CD14-positive monocyte (primary cell): ENCODE data around the gene AK1. TPM values are rescaled to one million over a fixed set of nuclear protein-coding genes. Genes with fewer than 3 reads are reported as not detected.

Experiments
- DNase-seq, 3 donors: peaks; one replicate each; pipeline ENCODE4 v3.0.0-alpha.2; 2011 to 2022
- H2AFZ ChIP-seq: 2 replicates; pipeline ENCODE4 v1.6.0; 2012; ENCODE audit warnings: mild to moderate bottlenecking, low read depth, low read length, inconsistent platforms; ENCODE audit not compliant: insufficient read depth, poor library complexity, severe bottlenecking
- H3K27ac ChIP-seq, 2 donors: 1 replicate in 1 of 2; 2 replicates in 1 of 2; pipeline ENCODE4 v1.5.1; 2012 to 2013; ENCODE audit warnings: low read length in 2 of 2, control low read depth in 1 of 2, inconsistent platforms in 1 of 2, low read depth in 1 of 2, mild to moderate bottlenecking in 1 of 2
- H3K27me3 ChIP-seq, 2 donors: one replicate each; pipeline versions ENCODE4 v1.6.0 to v1.6.1; 2011 to 2013; ENCODE audit warnings: low read length in 2 of 2; ENCODE audit not compliant: control insufficient read depth in 2 of 2, insufficient read depth in 2 of 2
- H3K36me3 ChIP-seq, 2 donors: replicated peaks in 1 of 2; 1 replicate in 1 of 2; 2 replicates in 1 of 2; pipeline versions ENCODE4 v1.5.1 to v1.6.1; 2012 to 2013; ENCODE audit warnings: low read length in 2 of 2, control low read depth in 1 of 2, inconsistent platforms in 1 of 2, mild to moderate bottlenecking in 1 of 2; ENCODE audit not compliant: insufficient read depth in 2 of 2, control insufficient read depth in 1 of 2
- H3K4me1 ChIP-seq, 2 donors: 1 replicate in 1 of 2; 2 replicates in 1 of 2; pipeline versions ENCODE4 v1.5.1 to v1.6.1; 2012 to 2013; ENCODE audit warnings: low read length in 2 of 2, control low read depth in 1 of 2, inconsistent platforms in 1 of 2, mild to moderate bottlenecking in 1 of 2, moderate library complexity in 1 of 2; ENCODE audit not compliant: insufficient read depth in 2 of 2, control insufficient read depth in 1 of 2
- H3K4me2 ChIP-seq: replicated peaks from 2 replicates; pipeline ENCODE3; 2012; ENCODE audit warnings: low read length, moderate library complexity, mild to moderate bottlenecking; ENCODE audit not compliant: poor library complexity, severe bottlenecking; ENCODE audit errors: extremely low read depth
- H3K4me3 ChIP-seq, 3 experiments: fragments of 200-600 bp in 1 of 3; sonication (generic) in 1 of 3; replicated peaks in 1 of 3; 1 replicate in 2 of 3; 2 replicates in 1 of 3; pipeline ENCODE4 v1.5.1; 2011 to 2013; ENCODE audit warnings: low read length in 3 of 3, mild to moderate bottlenecking in 3 of 3, control low read depth in 2 of 3, low read depth in 2 of 3, inconsistent platforms in 1 of 3, moderate library complexity in 1 of 3
- H3K79me2 ChIP-seq: 2 replicates; pipeline ENCODE4 v1.6.0; 2012; ENCODE audit warnings: mild to moderate bottlenecking, control low read depth, inconsistent platforms, low read length, moderate library complexity; ENCODE audit not compliant: insufficient read depth
- H3K9ac ChIP-seq: 2 replicates; pipeline ENCODE4 v1.6.0; 2017; ENCODE audit warnings: low read length, mild to moderate bottlenecking; ENCODE audit not compliant: insufficient read depth, poor library complexity, severe bottlenecking
- H3K9me3 ChIP-seq, 2 donors: replicated peaks in 1 of 2; 1 replicate in 1 of 2; 2 replicates in 1 of 2; pipeline versions ENCODE4 v1.5.1 to v1.6.1; 2012 to 2013; ENCODE audit warnings: low read length in 2 of 2, control low read depth in 1 of 2; ENCODE audit not compliant: control insufficient read depth in 1 of 2, insufficient read depth in 1 of 2
- H4K20me1 ChIP-seq: 2 replicates; pipeline ENCODE4 v1.6.0; 2012; ENCODE audit warnings: mild to moderate bottlenecking, low read length, control low read depth, moderate library complexity; ENCODE audit not compliant: insufficient read depth
- H3K27ac Mint-ChIP-seq, 7 donors: one replicate each; pipeline ENCODE4 v1.8.0; 2020; ENCODE audit warnings: mild to moderate bottlenecking in 7 of 7, mixed read lengths in 7 of 7, moderate library complexity in 6 of 7, inconsistent platforms in 2 of 7
- H3K27me3 Mint-ChIP-seq, 3 donors: one replicate each; pipeline ENCODE4 v1.8.0; 2021 to 2022; ENCODE audit warnings: low read depth in 3 of 3, mild to moderate bottlenecking in 3 of 3, mixed read lengths in 3 of 3, moderate library complexity in 3 of 3, inconsistent platforms in 1 of 3
- H3K36me3 Mint-ChIP-seq, 2 donors: one replicate each; pipeline ENCODE4 v1.8.0; 2020; ENCODE audit warnings: mixed read lengths in 2 of 2, inconsistent platforms in 1 of 2, mild to moderate bottlenecking in 1 of 2
- H3K4me1 Mint-ChIP-seq: one replicate; pipeline ENCODE4 v1.8.0; 2020; ENCODE audit warnings: mild to moderate bottlenecking, mixed read lengths
- H3K4me3 Mint-ChIP-seq, 2 donors: one replicate each; pipeline ENCODE4 v1.8.0; 2020; ENCODE audit warnings: mild to moderate bottlenecking in 2 of 2, mixed read lengths in 2 of 2, moderate library complexity in 1 of 2
- H3K9me3 Mint-ChIP-seq, 7 donors: one replicate each; pipeline ENCODE4 v1.8.0; 2020 to 2022; ENCODE audit warnings: mixed read lengths in 7 of 7, mild to moderate bottlenecking in 6 of 7, moderate library complexity in 6 of 7, inconsistent platforms in 2 of 7
- WGBS: methylation state at CpG from one replicate; pipeline ENCODE4 v1.1.5; 2013; ENCODE audit warnings: missing lambda C conversion rate; ENCODE audit not compliant: insufficient coverage; 5-methylcytosine and 5-hydroxymethylcytosine counted together
- intact Hi-C, 2 donors: fragments of 100-400 bp; cut with micrococcal nuclease; formaldehyde crosslinking; loops; one replicate each; pipeline versions ENCODE4 v1.15.0 to v1.15.1; 2023
- polyA plus RNA-seq, 3 donors: library from polyadenylated mRNA; depleted of rRNA in 1 of 3; unstranded in 2 of 3; stranded (reverse) in 1 of 3; fragments of 300-500 nt in 2 of 3; fragments of >200 nt in 1 of 3; fragmentation: Illumina TruSeq in 2 of 3; gene quantifications; 1 replicate in 2 of 3; 2 replicates in 1 of 3; pipeline ENCODE4 v1.2.3, GENCODE V29; 2012 to 2021
- TF ChIP-seq, protein P1 (sequence below): fragments of 200-600 bp; IDR thresholded peaks from one replicate; pipeline ENCODE4 v1.8.0; 2022; ENCODE audit warnings: antibody characterized with exemption, mild to moderate bottlenecking

Gene AK1
- polyA plus RNA-seq, 3 donors = 3.5 TPM; not detected in 2

- Histone ChIP-seq H3K79me2 (no peaks in the 10 kb centered on the region), H3K4me1 (no peaks in the 10 kb centered on the region), H3K27ac (no peak overlapping the region), H3K27me3 (no peaks in the 10 kb centered on the region), H3K4me2 (no peak overlapping the region), H2AFZ (no peak overlapping the region), H3K9me3 (no peaks in the 10 kb centered on the region), H4K20me1 (no peaks in the 10 kb centered on the region), H3K4me3 (no peak overlapping the region), H3K36me3 (peaks cover 25 to 33% of the 10 kb centered on the region in 2 donors), H3K9ac (no peak overlapping the region)
- H3K4me3 Mint-ChIP-seq = no peak overlapping the region
- intact Hi-C loops = no loop called here
- H3K27ac Mint-ChIP-seq = peak overlapping the region in 2 of 7 donors; percentile 37 to 52
- no peak for DNase-seq
- 100% methylated on average over 8 of the region's 18 CpGs for WGBS
- TF ChIP-seq, protein P1, sequence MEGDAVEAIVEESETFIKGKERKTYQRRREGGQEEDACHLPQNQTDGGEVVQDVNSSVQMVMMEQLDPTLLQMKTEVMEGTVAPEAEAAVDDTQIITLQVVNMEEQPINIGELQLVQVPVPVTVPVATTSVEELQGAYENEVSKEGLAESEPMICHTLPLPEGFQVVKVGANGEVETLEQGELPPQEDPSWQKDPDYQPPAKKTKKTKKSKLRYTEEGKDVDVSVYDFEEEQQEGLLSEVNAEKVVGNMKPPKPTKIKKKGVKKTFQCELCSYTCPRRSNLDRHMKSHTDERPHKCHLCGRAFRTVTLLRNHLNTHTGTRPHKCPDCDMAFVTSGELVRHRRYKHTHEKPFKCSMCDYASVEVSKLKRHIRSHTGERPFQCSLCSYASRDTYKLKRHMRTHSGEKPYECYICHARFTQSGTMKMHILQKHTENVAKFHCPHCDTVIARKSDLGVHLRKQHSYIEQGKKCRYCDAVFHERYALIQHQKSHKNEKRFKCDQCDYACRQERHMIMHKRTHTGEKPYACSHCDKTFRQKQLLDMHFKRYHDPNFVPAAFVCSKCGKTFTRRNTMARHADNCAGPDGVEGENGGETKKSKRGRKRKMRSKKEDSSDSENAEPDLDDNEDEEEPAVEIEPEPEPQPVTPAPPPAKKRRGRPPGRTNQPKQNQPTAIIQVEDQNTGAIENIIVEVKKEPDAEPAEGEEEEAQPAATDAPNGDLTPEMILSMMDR = no peak
- H3K27me3 Mint-ChIP-seq = peaks cover 2 to 5% (median 3%) of the 10 kb centered on the region in 3 donors
- H3K4me1 Mint-ChIP-seq = peaks cover 8% of the 10 kb centered on the region
- H3K36me3 Mint-ChIP-seq = peaks cover 31 to 39% of the 10 kb centered on the region in 2 donors
- peaks cover 0 to 5% (median 0%) of the 10 kb centered on the region in 7 donors for H3K9me3 Mint-ChIP-seq
Observed at GRCh38 chr9:127886401-127886972, 9.0 kb upstream of the AK1 start.

- peaks cover 21 to 29% of the 10 kb centered on the region in 2 donors for H3K36me3 ChIP-seq
- peak overlapping the region in 1 of 7 donors; percentile 41 for H3K27ac Mint-ChIP-seq
- no peak overlapping the region for H3K4me2 ChIP-seq
- no peaks in the 10 kb centered on the region for H3K9me3 ChIP-seq
- peaks cover 8% of the 10 kb centered on the region for H3K4me1 Mint-ChIP-seq
- no peaks in the 10 kb centered on the region for H4K20me1 ChIP-seq
- H3K27ac ChIP-seq = no peak overlapping the region
- H3K4me3 Mint-ChIP-seq = no peak overlapping the region
- WGBS = 92% methylated on average over 6 of the region's 13 CpGs
- TF ChIP-seq, protein P1 = no peak
- no peak for DNase-seq
- peaks cover 26 to 33% of the 10 kb centered on the region in 2 donors for H3K36me3 Mint-ChIP-seq
- peaks cover 0 to 3% (median 0%) of the 10 kb centered on the region in 7 donors for H3K9me3 Mint-ChIP-seq
- no peak overlapping the region for H2AFZ ChIP-seq
- peaks cover 2 to 5% (median 3%) of the 10 kb centered on the region in 3 donors for H3K27me3 Mint-ChIP-seq
- intact Hi-C loops = no loop called here
- H3K79me2 ChIP-seq = no peaks in the 10 kb centered on the region
- no peaks in the 10 kb centered on the region for H3K4me1 ChIP-seq
- H3K27me3 ChIP-seq = no peaks in the 10 kb centered on the region
- no peak overlapping the region for H3K9ac ChIP-seq
- H3K4me3 ChIP-seq = no peak overlapping the region
Observed at GRCh38 chr9:127885508-127886281, 8.2 kb upstream of the AK1 start.
